Activated B cell treated with CpG ODN at 0.5 μM for 24 hours (primary cell): ENCODE measurements around the gene IPO8. TPM values are rescaled to one million over a fixed set of nuclear protein-coding genes. Genes with fewer than 3 reads are reported as not detected.

Experiments used
- ATAC-seq: fragments of 200-7000 bp; cut with Tn5 transposase; one replicate; pipeline ENCODE4 v1.10.0; 2021; ENCODE audit warnings: low read depth, mild to moderate bottlenecking, moderate library complexity
- CTCF ChIA-PET: fragments of 350-600 bp; sonication (Branson Sonifier 250); formaldehyde crosslinking; loops from one replicate; lab custom pipeline; 2021; ENCODE audit warnings: antibody characterized with exemption; lab: Charles Lee
- POLR2A ChIA-PET: fragments of 350-600 bp; sonication (Branson Sonifier 250); formaldehyde crosslinking; loops from one replicate; lab custom pipeline; 2021; ENCODE audit warnings: antibody characterized with exemption; lab: Charles Lee
- DNase-seq: peaks from one replicate; pipeline ENCODE4 v3.0.0; 2022
- H3K27ac Mint-ChIP-seq: one replicate; pipeline ENCODE4 v1.8.0; 2020; ENCODE audit warnings: mixed read lengths
- H3K27me3 Mint-ChIP-seq: one replicate; pipeline ENCODE4 v1.8.0; 2021; ENCODE audit warnings: mixed read lengths
- H3K36me3 Mint-ChIP-seq: one replicate; pipeline ENCODE4 v1.8.0; 2021; ENCODE audit warnings: low read depth, mixed read lengths
- H3K4me1 Mint-ChIP-seq: one replicate; pipeline ENCODE4 v1.8.0; 2021; ENCODE audit warnings: mixed read lengths
- H3K4me3 Mint-ChIP-seq: one replicate; pipeline ENCODE4 v1.8.0; 2020; ENCODE audit warnings: mild to moderate bottlenecking, mixed read lengths
- H3K9me3 Mint-ChIP-seq: one replicate; pipeline ENCODE4 v1.8.0; 2020; ENCODE audit warnings: mixed read lengths
- CTCF ChIP-seq: fragments of 200-600 bp; IDR thresholded peaks from one replicate; pipeline ENCODE4 v1.8.0; 2022; ENCODE audit warnings: antibody characterized with exemption, mild to moderate bottlenecking
- intact Hi-C: fragments of 100-400 bp; cut with micrococcal nuclease; formaldehyde crosslinking; loops from one replicate; pipeline ENCODE4 v1.15.1; 2024
- total RNA-seq: library from RNA; stranded (reverse); gene quantifications from 2 replicates; pipeline ENCODE4 v1.2.3, GENCODE V29; 2022

The IPO8 gene
- total RNA-seq: 52.0 and 55.4 TPM in 2 replicates

GRCh38 chr12:30695199-30696102, at the start of gene IPO8:
Gene IPO8, minus strand, starts transcription at chr12:30695869. Its CDS starts 222 bp downstream, at chr12:30695647.
- H3K4me3 Mint-ChIP-seq: peak within 1 kb of the TSS; percentile 98
- DNase-seq (peak; percentile 73), ATAC-seq (peak; percentile 90)
- H3K27ac Mint-ChIP-seq: peak within 1 kb of the TSS; percentile 91
- H3K4me1 Mint-ChIP-seq: peaks cover 38% of the 10 kb centered on the region
- intact Hi-C loops: loop anchor here (1.0 to 5.0 kb wide), 4 partner anchors 60 to 1314 kb away; partner anchors contain the start of genes DDX11 and ERGIC2
- POLR2A ChIA-PET: interaction anchor here (0.6 to 2.3 kb wide), 7 partner anchors 25 to 1314 kb away, joined by 3 to 31 read pairs (median 7); partner anchors contain the start of genes CAPRIN2 and ERGIC2
- no peak for TF ChIP-seq CTCF
- H3K36me3 Mint-ChIP-seq: peaks cover 11% of the 10 kb centered on the region
- no peaks in the 10 kb centered on the region for H3K9me3 Mint-ChIP-seq
- H3K27me3 Mint-ChIP-seq: no peaks in the 10 kb centered on the region
- CTCF ChIA-PET: interaction anchor here (2.4 kb wide), 1 partner anchor 59 kb away, joined by 15 read pairs; the partner anchor contains the start of gene CAPRIN2

GRCh38 chr12:30744321-30744720, 48.7 kb upstream of the IPO8 start:
- POLR2A ChIA-PET: no interaction called here
- TF ChIP-seq CTCF: no peak
- intact Hi-C loops: no loop called here
- Mint-ChIP-seq H3K9me3 (no peaks in the 10 kb centered on the region), H3K4me3 (no peak overlapping the region), H3K27ac (no peak overlapping the region), H3K36me3 (peaks cover 30% of the 10 kb centered on the region), H3K27me3 (no peaks in the 10 kb centered on the region), H3K4me1 (peaks cover 3% of the 10 kb centered on the region)
- ATAC-seq: no peak
- CTCF ChIA-PET: no interaction called here
- DNase-seq: no peak

- Mint-ChIP-seq H3K4me1 (no peaks in the 10 kb centered on the region), H3K4me3 (no peak overlapping the region), H3K36me3 (peaks cover 37% of the 10 kb centered on the region), H3K9me3 (peaks cover 5% of the 10 kb centered on the region), H3K27me3 (no peaks in the 10 kb centered on the region), H3K27ac (no peak overlapping the region)
- ChIA-PET POLR2A (no interaction called here), CTCF (no interaction called here)
- ATAC-seq (no peak), DNase-seq (no peak)
- intact Hi-C loops: no loop called here
- no peak for TF ChIP-seq CTCF
These were observed 44.6 kb upstream of the IPO8 start for GRCh38 chr12:30740274-30740673.

- Mint-ChIP-seq H3K27me3 (no peaks in the 10 kb centered on the region), H3K9me3 (peaks cover 5% of the 10 kb centered on the region), H3K4me3 (no peak overlapping the region), H3K4me1 (no peaks in the 10 kb centered on the region), H3K27ac (no peak overlapping the region), H3K36me3 (peaks cover 47% of the 10 kb centered on the region)
- DNase-seq (no peak), ATAC-seq (no peak)
- intact Hi-C loops: no loop called here
- no peak for TF ChIP-seq CTCF
- ChIA-PET POLR2A (no interaction called here), CTCF (no interaction called here)
These were observed 43.4 kb upstream of the IPO8 start for GRCh38 chr12:30739020-30739419.

- Mint-ChIP-seq H3K27me3 (no peaks in the 10 kb centered on the region), H3K36me3 (peaks cover 55% of the 10 kb centered on the region), H3K4me1 (no peaks in the 10 kb centered on the region), H3K4me3 (no peak overlapping the region), H3K9me3 (no peaks in the 10 kb centered on the region), H3K27ac (no peak overlapping the region)
- DNase-seq (no peak), ATAC-seq (no peak)
- CTCF ChIA-PET: no interaction called here
- POLR2A ChIA-PET: no interaction called here
- intact Hi-C loops: no loop called here
- no peak for TF ChIP-seq CTCF
These were observed 37.4 kb upstream of the IPO8 start for GRCh38 chr12:30732954-30733637.
